NCI-H526 treated with DMSO at 0.1 percent for 48 hours (cell line): ENCODE results near the gene DCAF12L1.

ENCODE experiments used
- DNase-seq: peaks from one replicate; lab custom pipeline; 2025; lab: John Stamatoyannopoulos, UW

The DCAF12L1 gene

GRCh38 chrX:126552313-126553022 lies at the start of gene DCAF12L1:
DCAF12L1 (minus strand) TSS chrX:126552814; CDS start chrX:126552608, 206 bp downstream.
- no peak for DNase-seq

DNA sequence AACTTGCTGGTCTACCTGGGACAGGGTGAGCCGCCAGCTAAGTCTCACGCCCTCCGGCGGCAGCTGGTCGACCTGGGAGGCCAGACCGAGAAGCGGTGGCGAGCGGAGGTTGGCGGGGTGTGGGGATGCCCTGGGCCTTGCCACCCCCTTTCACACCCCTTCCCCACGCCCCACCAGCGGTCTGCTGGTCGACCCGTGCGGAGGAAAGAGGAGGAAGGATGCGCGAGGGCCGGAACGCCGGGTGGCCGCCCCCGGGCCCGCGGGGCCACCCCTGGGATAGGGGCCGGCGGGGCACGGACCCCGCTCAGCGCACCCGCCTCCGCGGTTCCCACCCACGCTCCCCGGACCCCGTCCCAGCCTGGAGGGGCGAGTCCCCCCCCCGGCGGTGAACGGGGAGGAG lies 28.3 kb upstream of the DCAF12L1 start:
- no peak for DNase-seq

DNA sequence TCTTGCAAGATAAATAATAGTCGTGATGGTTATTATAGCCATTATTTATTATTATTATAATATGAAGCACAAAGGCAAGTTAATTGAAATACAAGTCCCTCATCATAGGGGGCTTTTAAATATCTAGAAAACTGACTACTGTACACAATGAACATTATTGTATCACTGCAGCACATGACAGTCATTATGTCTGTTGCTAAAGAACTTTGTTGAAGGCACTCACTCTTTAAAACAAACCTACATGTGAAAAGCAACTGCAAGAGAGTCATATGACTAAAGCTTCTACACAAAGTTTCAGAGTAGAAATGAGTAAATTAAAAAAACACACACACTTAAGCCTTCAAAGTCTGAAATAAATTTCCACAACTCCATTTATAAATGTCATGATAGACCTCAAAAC lies 23.3 kb upstream of the DCAF12L1 start:
- no peak for DNase-seq

DNA sequence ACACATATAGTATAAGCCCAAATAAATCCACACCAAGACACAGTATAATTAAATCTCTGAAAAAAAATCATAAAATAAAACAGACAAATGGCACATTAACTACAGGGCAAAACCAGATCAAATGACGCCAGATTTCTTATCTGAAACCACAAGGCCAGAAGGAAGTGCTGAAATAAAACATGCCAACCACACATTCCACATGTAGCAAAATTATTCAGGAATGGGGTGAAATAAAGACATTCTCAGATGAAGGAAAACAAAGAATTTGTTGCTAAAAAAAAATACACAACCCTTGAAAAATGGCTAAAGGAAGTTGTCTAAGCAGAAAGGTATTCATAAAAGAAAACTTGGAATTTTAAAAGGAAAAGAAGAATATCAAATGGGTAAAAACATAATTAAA lies 4.5 kb upstream of the DCAF12L1 start:
- no peak for DNase-seq

DNA sequence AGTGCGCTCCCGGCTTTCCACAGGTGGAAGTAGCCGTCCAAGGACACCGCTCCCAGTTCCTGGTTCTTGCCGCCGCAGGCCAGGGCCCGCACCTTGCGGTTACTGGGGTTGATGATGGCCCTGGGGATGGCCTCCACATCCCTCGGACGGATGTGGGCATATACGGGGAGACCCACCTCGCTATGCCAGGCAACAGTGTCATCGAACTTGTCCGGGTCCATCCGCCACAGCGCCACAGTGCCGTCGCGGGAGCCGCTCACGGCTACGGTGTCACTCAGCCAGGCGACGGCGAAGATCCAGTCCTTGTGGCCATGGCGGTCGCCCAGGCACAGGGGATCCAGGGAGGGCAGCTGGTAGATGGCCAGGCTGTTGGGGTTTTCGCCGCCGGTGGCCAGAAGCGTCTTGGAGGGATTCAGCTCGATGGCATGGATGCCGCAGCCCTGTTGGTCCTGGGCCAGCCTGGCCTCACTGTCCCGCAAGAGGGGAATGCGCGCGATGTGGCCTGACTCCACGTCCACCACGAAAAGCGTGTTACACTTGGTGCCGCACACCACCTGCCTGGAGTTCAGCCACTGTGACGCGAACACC lies 795 bp downstream of the DCAF12L1 start:
- DNase-seq = no peak

GRCh38 chrX:126551306-126551705 lies 1.3 kb downstream of the DCAF12L1 start:
- DNase-seq = no peak

- no peak for DNase-seq
Measured at GRCh38 chrX:126550816-126551215, 1.8 kb downstream of the DCAF12L1 start.

GRCh38 chrX:126509923-126510322 lies 42.7 kb downstream of the DCAF12L1 start:
- DNase-seq = no peak
